ENCODE results near the gene DGKB.

DNA sequence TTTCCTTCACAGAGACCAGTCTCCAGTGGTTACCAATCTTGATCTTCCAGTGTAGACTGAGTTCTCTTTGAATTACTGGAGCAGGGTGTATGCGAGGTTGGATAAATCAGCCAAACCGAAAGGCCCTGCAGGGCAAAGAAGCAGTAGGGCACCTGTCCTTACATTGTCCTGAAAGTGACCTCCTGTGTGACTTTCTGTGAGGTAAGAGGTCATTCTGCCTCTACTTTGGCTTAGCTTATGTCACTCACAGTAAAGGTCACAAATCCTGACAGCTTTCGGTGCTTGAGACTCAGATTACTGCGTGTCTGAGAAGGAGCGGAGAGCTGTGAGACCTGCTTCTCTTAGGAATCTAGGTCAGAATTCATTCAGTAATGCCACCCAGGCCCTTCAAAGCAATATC is 660.4 kb downstream of the DGKB start:
- no peak for TF ChIP-seq EP300 (IDR thresholded peaks at IDR 0.05)
- no peak for TF ChIP-seq GATA3 (IDR thresholded peaks at IDR 0.05; ENCODE audit: borderline replicate concordance)
- TF ChIP-seq, protein P1, sequence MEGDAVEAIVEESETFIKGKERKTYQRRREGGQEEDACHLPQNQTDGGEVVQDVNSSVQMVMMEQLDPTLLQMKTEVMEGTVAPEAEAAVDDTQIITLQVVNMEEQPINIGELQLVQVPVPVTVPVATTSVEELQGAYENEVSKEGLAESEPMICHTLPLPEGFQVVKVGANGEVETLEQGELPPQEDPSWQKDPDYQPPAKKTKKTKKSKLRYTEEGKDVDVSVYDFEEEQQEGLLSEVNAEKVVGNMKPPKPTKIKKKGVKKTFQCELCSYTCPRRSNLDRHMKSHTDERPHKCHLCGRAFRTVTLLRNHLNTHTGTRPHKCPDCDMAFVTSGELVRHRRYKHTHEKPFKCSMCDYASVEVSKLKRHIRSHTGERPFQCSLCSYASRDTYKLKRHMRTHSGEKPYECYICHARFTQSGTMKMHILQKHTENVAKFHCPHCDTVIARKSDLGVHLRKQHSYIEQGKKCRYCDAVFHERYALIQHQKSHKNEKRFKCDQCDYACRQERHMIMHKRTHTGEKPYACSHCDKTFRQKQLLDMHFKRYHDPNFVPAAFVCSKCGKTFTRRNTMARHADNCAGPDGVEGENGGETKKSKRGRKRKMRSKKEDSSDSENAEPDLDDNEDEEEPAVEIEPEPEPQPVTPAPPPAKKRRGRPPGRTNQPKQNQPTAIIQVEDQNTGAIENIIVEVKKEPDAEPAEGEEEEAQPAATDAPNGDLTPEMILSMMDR (IDR thresholded peaks at IDR 0.05), result no peak
- no peak for TF ChIP-seq POLR2A (IDR thresholded peaks at IDR 0.05; ENCODE audit: low read length)
- no peak for TF ChIP-seq CHD4 (IDR thresholded peaks at IDR 0.05; ENCODE audit: borderline replicate concordance)
- TF ChIP-seq CHD2 (IDR thresholded peaks at IDR 0.05; ENCODE audit: low read length, partially characterized antibody), result no peak
- TF ChIP-seq RAD21 (conservative IDR thresholded peaks at IDR 0.05 in 1 of 2, IDR thresholded peaks at IDR 0.05 in 1 of 2), result no peak
- TF ChIP-seq EHMT2 (IDR thresholded peaks at IDR 0.05; ENCODE audit: low read depth), result no peak
- TF ChIP-seq RCOR1 (IDR thresholded peaks at IDR 0.05; ENCODE audit: low read depth, low read length), result no peak

All from A549 (cell line).